Activated CD4-positive, alpha-beta T cell treated with anti-CD3 and anti-CD28 coated beads, Interleukin-10, Interleukin-2, amounts not matched to agents 100 ng/mL and 50 ng/mL, durations not matched to agents 16 hours and 8 hours (primary cell): ENCODE measurements around the gene ARMC7.
"Not testable (repeated sequence)": the region's sequence is repeated elsewhere in the genome, so short reads cannot be mapped to it uniquely, and the experiment has no call there.

Experiments used
- DNase-seq: peaks from one replicate; pipeline ENCODE4 v3.0.0-alpha.2; 2020

Gene ARMC7

GRCh38 chr17:75155191-75155601, 45.4 kb downstream of the ARMC7 start:
- DNase-seq, result no peak

GRCh38 chr17:75158480-75158879, 48.7 kb downstream of the ARMC7 start:
- not testable (repeated sequence) for DNase-seq

- no peak for DNase-seq
These were observed 49.6 kb downstream of the ARMC7 start for GRCh38 chr17:75159196-75160031.

GRCh38 chr17:75160211-75160610, 50.4 kb downstream of the ARMC7 start:
- no peak for DNase-seq

GRCh38 chr17:75163074-75163473, 53.3 kb downstream of the ARMC7 start:
- no peak for DNase-seq

- not testable (repeated sequence) for DNase-seq
These were observed 54.8 kb downstream of the ARMC7 start for GRCh38 chr17:75164606-75165005.

GRCh38 chr17:75168998-75169397, 59.2 kb downstream of the ARMC7 start:
- no peak for DNase-seq

- DNase-seq, result no peak
These were observed 63.8 kb downstream of the ARMC7 start for GRCh38 chr17:75173526-75173925.

GRCh38 chr17:75174996-75175395, 65.2 kb downstream of the ARMC7 start:
- DNase-seq, result no peak

- DNase-seq, result no peak
These were observed 66.9 kb downstream of the ARMC7 start for GRCh38 chr17:75176625-75177024.

- peak; percentile 24 for DNase-seq
These were observed 68.7 kb downstream of the ARMC7 start for GRCh38 chr17:75178453-75178852.
